ENCODE data around the gene SPTLC2.

DNA sequence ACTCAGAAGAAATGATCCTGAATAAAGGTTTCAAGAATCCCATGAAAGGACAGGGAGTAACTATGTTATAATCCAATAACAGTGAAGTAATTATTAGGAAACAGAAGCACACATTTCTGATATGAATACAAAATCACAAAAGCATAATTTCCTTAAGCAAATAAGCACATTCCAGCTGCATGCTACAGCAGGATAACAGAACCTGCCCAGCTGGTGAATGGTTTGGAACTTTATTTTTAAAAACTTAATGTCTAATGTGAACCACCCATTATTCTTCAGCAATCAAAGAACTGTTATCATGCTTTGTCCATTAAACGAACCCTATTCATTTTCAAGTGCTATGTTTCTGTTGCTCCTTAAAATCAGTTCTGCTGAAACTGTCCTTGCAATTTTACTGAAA is 13.4 kb downstream of the SPTLC2 start:
- TF ChIP-seq, protein P1, sequence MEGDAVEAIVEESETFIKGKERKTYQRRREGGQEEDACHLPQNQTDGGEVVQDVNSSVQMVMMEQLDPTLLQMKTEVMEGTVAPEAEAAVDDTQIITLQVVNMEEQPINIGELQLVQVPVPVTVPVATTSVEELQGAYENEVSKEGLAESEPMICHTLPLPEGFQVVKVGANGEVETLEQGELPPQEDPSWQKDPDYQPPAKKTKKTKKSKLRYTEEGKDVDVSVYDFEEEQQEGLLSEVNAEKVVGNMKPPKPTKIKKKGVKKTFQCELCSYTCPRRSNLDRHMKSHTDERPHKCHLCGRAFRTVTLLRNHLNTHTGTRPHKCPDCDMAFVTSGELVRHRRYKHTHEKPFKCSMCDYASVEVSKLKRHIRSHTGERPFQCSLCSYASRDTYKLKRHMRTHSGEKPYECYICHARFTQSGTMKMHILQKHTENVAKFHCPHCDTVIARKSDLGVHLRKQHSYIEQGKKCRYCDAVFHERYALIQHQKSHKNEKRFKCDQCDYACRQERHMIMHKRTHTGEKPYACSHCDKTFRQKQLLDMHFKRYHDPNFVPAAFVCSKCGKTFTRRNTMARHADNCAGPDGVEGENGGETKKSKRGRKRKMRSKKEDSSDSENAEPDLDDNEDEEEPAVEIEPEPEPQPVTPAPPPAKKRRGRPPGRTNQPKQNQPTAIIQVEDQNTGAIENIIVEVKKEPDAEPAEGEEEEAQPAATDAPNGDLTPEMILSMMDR (IDR thresholded peaks at IDR 0.05; ENCODE audit: insufficient read depth, low read length) = no peak
- TF ChIP-seq GABPA (IDR thresholded peaks at IDR 0.05; ENCODE audit: low read depth) (no peak), POLR2AphosphoS5 (IDR thresholded peaks at IDR 0.05; ENCODE audit: low read depth) (no peak), SPI1 (IDR thresholded peaks at IDR 0.05; ENCODE audit: borderline replicate concordance, low read depth) (no peak)
- TF ChIP-seq, protein P2, sequence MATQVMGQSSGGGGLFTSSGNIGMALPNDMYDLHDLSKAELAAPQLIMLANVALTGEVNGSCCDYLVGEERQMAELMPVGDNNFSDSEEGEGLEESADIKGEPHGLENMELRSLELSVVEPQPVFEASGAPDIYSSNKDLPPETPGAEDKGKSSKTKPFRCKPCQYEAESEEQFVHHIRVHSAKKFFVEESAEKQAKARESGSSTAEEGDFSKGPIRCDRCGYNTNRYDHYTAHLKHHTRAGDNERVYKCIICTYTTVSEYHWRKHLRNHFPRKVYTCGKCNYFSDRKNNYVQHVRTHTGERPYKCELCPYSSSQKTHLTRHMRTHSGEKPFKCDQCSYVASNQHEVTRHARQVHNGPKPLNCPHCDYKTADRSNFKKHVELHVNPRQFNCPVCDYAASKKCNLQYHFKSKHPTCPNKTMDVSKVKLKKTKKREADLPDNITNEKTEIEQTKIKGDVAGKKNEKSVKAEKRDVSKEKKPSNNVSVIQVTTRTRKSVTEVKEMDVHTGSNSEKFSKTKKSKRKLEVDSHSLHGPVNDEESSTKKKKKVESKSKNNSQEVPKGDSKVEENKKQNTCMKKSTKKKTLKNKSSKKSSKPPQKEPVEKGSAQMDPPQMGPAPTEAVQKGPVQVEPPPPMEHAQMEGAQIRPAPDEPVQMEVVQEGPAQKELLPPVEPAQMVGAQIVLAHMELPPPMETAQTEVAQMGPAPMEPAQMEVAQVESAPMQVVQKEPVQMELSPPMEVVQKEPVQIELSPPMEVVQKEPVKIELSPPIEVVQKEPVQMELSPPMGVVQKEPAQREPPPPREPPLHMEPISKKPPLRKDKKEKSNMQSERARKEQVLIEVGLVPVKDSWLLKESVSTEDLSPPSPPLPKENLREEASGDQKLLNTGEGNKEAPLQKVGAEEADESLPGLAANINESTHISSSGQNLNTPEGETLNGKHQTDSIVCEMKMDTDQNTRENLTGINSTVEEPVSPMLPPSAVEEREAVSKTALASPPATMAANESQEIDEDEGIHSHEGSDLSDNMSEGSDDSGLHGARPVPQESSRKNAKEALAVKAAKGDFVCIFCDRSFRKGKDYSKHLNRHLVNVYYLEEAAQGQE (IDR thresholded peaks at IDR 0.05; ENCODE audit: insufficient replicate concordance, low read depth) = no peak

All from HL-60 (cell line).